ENCODE data around the gene MSI2.

Gene MSI2

DNA sequence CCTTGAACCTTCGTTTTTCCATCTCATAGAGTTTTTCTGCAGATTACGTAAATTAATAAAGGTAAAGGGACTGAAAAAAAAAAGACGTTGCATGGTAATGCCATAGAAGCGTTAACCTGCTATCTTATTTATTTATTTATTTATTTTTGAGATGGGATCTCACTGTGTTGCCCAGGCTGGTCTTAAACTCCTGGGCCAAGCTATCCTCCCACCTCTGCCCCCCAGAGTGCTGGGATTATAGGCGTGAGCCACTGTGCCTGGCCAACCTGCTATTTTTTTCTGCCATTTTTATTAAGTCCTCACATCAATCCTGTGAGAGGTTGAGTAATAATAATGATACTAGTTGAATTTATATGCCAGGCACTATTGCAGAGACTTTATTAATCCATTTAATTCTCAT, 7.9 kb downstream of the MSI2 start:
- H3K36me3 Mint-ChIP-seq (ENCODE audit: insufficient read depth), result peaks cover 29% of the 10 kb centered on the region
- ATAC-seq (replicated peaks; ENCODE audit: extremely low read depth, poor library complexity, severe bottlenecking) (no peak), DNase-seq (ENCODE audit: low spot score in 2 of 2) (no peak)
- no peaks in the 10 kb centered on the region for H3K27me3 Mint-ChIP-seq
- H3K9me3 Mint-ChIP-seq, result no peaks in the 10 kb centered on the region
- peak overlapping the region; percentile 8 for H3K4me3 Mint-ChIP-seq
- peaks cover 63% of the 10 kb centered on the region for H3K4me1 Mint-ChIP-seq
- no peak overlapping the region for H3K27ac Mint-ChIP-seq (ENCODE audit: low read depth)

DNA sequence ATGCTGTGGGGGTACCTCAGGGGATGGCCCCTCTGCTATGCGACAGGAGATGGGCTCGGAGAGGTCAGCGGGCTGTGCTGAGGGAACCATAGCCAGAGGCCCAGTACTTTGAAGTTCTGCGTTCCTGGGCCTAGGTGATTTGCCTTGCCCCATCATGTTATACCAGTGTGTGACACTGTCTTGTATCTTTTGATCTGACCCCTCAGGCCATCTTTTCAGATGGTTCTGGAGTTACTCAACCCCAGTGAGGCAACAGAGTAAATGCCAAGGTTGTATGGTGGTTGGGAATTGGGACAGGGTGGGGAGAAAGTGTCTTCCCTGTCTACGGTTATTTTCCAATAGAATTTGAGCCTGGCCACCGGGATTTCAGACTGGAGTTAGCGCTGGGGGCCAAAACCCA, 8.5 kb downstream of the MSI2 start:
- H3K9me3 Mint-ChIP-seq, result no peaks in the 10 kb centered on the region
- no peaks in the 10 kb centered on the region for H3K27me3 Mint-ChIP-seq
- H3K27ac Mint-ChIP-seq (ENCODE audit: low read depth), result no peak overlapping the region
- ATAC-seq (replicated peaks; ENCODE audit: extremely low read depth, poor library complexity, severe bottlenecking) (no peak), DNase-seq (ENCODE audit: low spot score in 2 of 2) (no peak)
- H3K4me1 Mint-ChIP-seq, result peaks cover 63% of the 10 kb centered on the region
- H3K4me3 Mint-ChIP-seq, result no peak overlapping the region
- peaks cover 29% of the 10 kb centered on the region for H3K36me3 Mint-ChIP-seq (ENCODE audit: insufficient read depth)

DNA sequence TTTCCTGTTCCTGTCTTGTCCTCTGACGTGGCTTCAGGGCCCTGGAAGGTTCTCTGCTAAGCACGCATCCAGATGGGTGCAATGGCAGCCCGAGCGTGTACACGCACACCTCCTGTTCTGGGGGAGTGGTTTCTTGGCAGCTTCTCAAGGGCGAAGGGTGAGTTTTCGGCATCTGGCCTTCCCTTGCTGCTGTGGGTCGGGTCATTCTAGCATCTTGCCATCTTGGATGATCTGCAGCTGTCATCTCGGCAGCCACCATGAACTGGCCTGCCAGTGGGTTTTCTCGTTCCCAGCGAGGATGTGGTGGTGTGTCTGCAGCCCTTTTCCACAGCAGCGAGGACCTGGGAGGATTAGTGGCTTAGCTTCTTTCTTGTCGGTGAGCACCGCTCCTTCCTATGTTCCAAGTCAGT, 10.6 kb downstream of the MSI2 start:
- no peak for ATAC-seq (replicated peaks; ENCODE audit: extremely low read depth, poor library complexity, severe bottlenecking)
- peaks cover 24% of the 10 kb centered on the region for H3K36me3 Mint-ChIP-seq (ENCODE audit: insufficient read depth)
- H3K27ac Mint-ChIP-seq (ENCODE audit: low read depth), result no peak overlapping the region
- H3K4me1 Mint-ChIP-seq, result peaks cover 66% of the 10 kb centered on the region
- no peak overlapping the region for H3K4me3 Mint-ChIP-seq
- no peaks in the 10 kb centered on the region for H3K27me3 Mint-ChIP-seq
- H3K9me3 Mint-ChIP-seq, result no peaks in the 10 kb centered on the region
- DNase-seq (ENCODE audit: low spot score in 2 of 2), result no peak

DNA sequence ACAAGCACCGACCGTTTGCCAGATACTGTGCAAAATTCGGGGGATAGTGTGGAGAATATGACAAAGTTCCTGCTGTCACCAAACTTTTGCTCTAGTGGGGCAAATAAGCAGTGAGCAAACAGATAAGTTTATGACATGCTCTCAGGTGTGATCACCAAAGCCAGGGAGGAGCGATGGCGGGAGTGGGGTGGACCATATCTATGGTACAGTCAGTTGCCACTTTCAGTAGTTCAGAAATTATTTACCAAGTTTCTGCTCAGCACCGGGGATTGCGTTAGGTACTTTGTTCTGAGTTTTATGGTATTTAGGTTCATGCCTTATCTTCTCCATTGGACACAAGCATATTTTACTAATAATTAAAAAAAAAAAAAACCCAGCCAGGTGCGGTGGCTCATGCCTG, 11.9 kb downstream of the MSI2 start:
- DNase-seq (ENCODE audit: low spot score in 2 of 2) (no peak), ATAC-seq (replicated peaks; ENCODE audit: extremely low read depth, poor library complexity, severe bottlenecking) (no peak)
- Mint-ChIP-seq H3K9me3 (no peaks in the 10 kb centered on the region), H3K27me3 (no peaks in the 10 kb centered on the region), H3K4me3 (no peak overlapping the region), H3K27ac (ENCODE audit: low read depth) (no peak overlapping the region), H3K4me1 (peaks cover 60% of the 10 kb centered on the region), H3K36me3 (ENCODE audit: insufficient read depth) (peaks cover 22% of the 10 kb centered on the region)

DNA sequence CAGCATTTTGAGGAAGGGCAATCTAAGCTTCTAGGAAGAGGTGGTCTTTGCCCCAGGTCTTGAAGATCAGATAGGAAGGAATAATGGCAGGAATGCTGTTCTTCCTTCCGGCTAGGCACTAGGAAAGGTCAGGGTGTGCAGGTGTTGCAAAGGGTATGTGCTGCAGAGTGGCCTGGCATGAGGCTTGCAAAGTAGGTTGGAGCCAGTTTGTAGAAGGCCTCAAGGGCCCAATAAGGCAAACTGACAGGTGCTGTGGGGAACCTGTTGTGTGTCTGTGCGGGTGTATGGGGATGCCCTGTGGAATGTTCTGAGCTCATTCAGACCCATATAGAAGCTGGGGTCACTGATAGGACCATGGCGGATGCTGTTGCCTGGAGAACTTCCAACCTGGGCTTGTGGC, 12.7 kb downstream of the MSI2 start:
- Mint-ChIP-seq H3K4me3 (no peak overlapping the region), H3K36me3 (ENCODE audit: insufficient read depth) (peaks cover 14% of the 10 kb centered on the region), H3K4me1 (peaks cover 52% of the 10 kb centered on the region), H3K27ac (ENCODE audit: low read depth) (no peak overlapping the region), H3K27me3 (no peaks in the 10 kb centered on the region), H3K9me3 (no peaks in the 10 kb centered on the region)
- ATAC-seq (replicated peaks; ENCODE audit: extremely low read depth, poor library complexity, severe bottlenecking) (no peak), DNase-seq (ENCODE audit: low spot score in 2 of 2) (no peak)

DNA sequence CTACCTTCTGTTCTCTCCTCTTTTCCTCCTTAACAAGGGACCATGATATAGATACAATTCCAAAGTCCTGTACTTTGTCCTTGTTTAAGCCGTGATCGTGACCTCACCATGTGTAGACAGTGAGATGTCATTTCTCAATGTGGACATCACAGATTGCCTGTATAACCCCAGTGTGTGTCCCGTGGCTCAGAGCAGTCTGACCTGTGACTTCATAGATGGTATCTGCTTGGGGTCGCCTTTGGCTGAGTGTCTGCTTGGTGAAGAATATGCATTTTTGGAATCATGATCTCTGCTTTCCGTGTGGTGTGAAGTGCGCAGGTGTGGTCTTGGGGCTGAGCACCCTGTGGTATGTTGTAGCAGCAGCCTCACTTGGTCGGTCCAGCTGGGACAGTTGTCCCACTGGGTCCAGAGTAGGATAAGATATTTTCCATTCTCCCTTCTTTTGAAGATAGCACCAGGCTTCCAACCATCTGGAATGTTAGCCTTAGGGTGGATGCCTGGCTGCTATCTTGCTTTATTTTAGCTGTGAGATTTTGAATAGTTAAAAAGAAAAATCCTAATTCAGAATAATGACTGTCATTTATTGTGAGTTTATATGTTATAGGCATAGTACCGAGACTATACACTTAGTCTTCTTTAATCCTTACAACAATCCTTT, 13.4 kb downstream of the MSI2 start:
- no peak overlapping the region for H3K27ac Mint-ChIP-seq (ENCODE audit: low read depth)
- ATAC-seq (replicated peaks; ENCODE audit: extremely low read depth, poor library complexity, severe bottlenecking), result no peak
- H3K27me3 Mint-ChIP-seq, result no peaks in the 10 kb centered on the region
- H3K4me3 Mint-ChIP-seq, result no peak overlapping the region
- peaks cover 55% of the 10 kb centered on the region for H3K4me1 Mint-ChIP-seq
- DNase-seq (ENCODE audit: low spot score in 2 of 2), result no peak
- peaks cover 13% of the 10 kb centered on the region for H3K36me3 Mint-ChIP-seq (ENCODE audit: insufficient read depth)
- H3K9me3 Mint-ChIP-seq, result no peaks in the 10 kb centered on the region

DNA sequence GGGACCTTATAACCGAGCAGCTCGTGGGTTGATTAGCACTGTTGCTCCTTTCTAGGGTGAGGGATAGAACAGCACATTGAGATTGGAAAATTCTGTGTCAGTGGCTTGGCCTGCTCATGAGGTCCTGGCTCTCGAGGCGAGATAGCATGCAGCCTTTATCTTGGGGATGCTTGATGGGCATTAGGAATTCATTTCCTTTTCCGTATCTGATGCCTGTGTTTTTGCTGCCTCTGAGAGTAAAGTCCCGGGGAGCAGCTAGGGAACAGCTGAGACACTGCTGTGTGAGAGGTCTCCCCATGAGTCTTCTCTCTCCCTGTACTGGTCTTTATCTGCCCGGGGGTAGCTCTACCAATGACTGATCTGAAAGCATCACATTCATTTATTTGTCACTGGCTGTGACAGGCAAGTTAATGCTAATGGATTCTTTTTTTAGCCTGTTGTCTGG, 14.5 kb downstream of the MSI2 start:
- H3K9me3 Mint-ChIP-seq, result no peaks in the 10 kb centered on the region
- no peak overlapping the region for H3K4me3 Mint-ChIP-seq
- no peaks in the 10 kb centered on the region for H3K27me3 Mint-ChIP-seq
- H3K36me3 Mint-ChIP-seq (ENCODE audit: insufficient read depth), result peaks cover 12% of the 10 kb centered on the region
- ATAC-seq (replicated peaks; ENCODE audit: extremely low read depth, poor library complexity, severe bottlenecking) (no peak), DNase-seq (ENCODE audit: low spot score in 2 of 2) (no peak)
- peaks cover 61% of the 10 kb centered on the region for H3K4me1 Mint-ChIP-seq
- peak overlapping the region; percentile 25 for H3K27ac Mint-ChIP-seq (ENCODE audit: low read depth)

DNA sequence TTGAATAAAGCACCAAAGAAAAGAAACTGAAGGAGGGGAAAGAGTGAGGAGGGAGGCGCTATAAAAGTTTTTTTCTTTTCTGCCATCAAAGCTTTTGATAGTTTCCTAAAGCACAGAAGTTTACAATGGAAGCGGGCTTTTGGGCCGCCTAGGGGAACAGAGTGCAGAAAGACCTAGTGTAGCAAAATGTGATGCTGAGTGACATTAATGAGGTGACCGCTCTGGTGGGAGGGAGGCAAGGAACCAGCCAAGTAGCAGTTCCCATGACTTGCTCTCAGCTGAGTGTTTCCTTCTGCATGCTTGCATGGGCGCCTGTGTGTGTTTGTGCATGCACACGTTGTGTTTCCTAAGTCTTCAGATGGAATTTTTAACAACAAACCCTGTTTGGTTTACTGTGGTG, 15.5 kb downstream of the MSI2 start:
- DNase-seq (ENCODE audit: low spot score in 2 of 2) (no peak), ATAC-seq (replicated peaks; ENCODE audit: extremely low read depth, poor library complexity, severe bottlenecking) (no peak)
- Mint-ChIP-seq H3K36me3 (ENCODE audit: insufficient read depth) (peaks cover 14% of the 10 kb centered on the region), H3K27me3 (no peaks in the 10 kb centered on the region), H3K4me1 (peaks cover 65% of the 10 kb centered on the region), H3K9me3 (no peaks in the 10 kb centered on the region), H3K4me3 (no peak overlapping the region), H3K27ac (ENCODE audit: low read depth) (no peak overlapping the region)

DNA sequence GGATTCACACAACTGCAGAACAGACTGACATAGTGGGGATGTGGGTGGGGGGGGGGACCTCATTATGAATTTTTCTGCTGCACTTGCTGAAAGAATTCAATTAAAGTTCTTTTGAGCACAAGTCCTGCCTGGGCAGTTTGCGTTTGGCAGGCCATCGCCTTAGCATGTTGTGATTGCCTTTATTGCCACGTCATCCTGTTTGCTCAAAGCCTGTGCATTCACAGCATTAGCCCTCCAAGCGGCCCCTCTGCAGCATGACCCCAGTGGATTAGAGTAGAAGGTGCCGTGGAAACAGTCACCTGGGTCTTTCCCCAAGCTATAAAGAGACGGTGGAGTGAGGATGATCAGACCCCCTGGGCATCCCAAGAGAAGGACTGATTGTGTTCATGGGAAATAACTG, 17.2 kb downstream of the MSI2 start:
- Mint-ChIP-seq H3K9me3 (no peaks in the 10 kb centered on the region), H3K27me3 (no peaks in the 10 kb centered on the region), H3K4me3 (no peak overlapping the region), H3K27ac (ENCODE audit: low read depth) (no peak overlapping the region), H3K36me3 (ENCODE audit: insufficient read depth) (peaks cover 11% of the 10 kb centered on the region), H3K4me1 (peaks cover 51% of the 10 kb centered on the region)
- DNase-seq (ENCODE audit: low spot score in 2 of 2) (no peak), ATAC-seq (replicated peaks; ENCODE audit: extremely low read depth, poor library complexity, severe bottlenecking) (no peak)

DNA sequence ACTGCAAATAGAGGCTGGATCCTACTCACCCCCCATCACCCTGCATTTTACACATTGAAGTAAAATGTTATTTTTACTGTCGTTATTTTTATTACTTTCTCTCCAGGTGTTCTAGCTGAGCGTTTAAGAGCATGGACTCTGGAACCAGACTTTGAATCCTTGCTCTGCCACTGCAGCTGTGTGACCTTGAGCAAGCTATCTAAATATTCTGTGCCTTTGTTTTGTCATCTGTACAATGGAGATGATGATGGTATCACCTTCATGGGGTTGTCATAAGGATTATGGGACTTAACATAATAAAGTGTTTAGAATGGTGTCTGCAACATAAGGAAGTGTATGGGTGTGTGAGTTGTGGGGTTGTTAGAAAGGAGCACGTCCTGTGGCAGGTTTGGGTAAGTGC, 17.8 kb downstream of the MSI2 start:
- ATAC-seq (replicated peaks; ENCODE audit: extremely low read depth, poor library complexity, severe bottlenecking) (no peak), DNase-seq (ENCODE audit: low spot score in 2 of 2) (no peak)
- no peak overlapping the region for H3K4me3 Mint-ChIP-seq
- H3K4me1 Mint-ChIP-seq, result peaks cover 51% of the 10 kb centered on the region
- no peak overlapping the region for H3K27ac Mint-ChIP-seq (ENCODE audit: low read depth)
- H3K9me3 Mint-ChIP-seq, result no peaks in the 10 kb centered on the region
- no peaks in the 10 kb centered on the region for H3K27me3 Mint-ChIP-seq
- peaks cover 11% of the 10 kb centered on the region for H3K36me3 Mint-ChIP-seq (ENCODE audit: insufficient read depth)

DNA sequence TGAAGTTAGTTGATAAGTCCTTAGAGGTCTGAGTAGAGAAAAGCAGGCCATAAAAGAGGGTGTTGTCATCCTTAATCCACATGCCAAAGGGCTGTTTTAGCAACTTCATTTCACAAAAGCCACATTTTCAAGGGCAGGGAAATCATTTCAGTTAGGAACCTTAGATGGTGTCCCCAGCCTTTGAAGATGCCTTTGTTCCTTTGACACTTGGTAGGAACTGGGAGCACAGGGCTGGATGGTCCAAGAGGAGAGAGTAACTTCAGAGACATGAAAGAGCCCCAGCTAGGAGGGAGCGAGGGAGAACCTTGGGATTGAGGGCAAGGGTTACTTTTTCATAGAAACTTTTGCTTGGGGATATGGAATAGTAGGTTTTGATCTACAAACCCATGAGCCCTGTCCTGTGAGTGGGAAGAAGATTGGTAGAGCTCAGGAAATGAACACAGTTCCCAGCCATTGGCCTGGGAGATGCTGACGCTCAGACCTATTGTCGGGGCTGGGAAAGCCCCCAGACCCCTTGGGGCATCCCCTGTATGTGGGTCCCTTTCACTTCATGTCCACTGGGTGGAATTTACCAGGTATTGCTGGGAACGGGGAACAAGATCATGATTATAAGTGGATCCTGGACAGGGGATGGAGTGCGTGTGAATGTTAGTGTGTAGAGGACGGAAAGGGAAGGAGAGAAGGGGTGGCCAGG, 18.9 kb downstream of the MSI2 start:
- Mint-ChIP-seq H3K4me1 (peaks cover 50% of the 10 kb centered on the region), H3K4me3 (no peak overlapping the region), H3K36me3 (ENCODE audit: insufficient read depth) (peaks cover 10% of the 10 kb centered on the region), H3K27ac (ENCODE audit: low read depth) (no peak overlapping the region), H3K9me3 (no peaks in the 10 kb centered on the region), H3K27me3 (no peaks in the 10 kb centered on the region)
- ATAC-seq (replicated peaks; ENCODE audit: extremely low read depth, poor library complexity, severe bottlenecking), result no peak
- no peak for DNase-seq (ENCODE audit: low spot score in 2 of 2)

DNA sequence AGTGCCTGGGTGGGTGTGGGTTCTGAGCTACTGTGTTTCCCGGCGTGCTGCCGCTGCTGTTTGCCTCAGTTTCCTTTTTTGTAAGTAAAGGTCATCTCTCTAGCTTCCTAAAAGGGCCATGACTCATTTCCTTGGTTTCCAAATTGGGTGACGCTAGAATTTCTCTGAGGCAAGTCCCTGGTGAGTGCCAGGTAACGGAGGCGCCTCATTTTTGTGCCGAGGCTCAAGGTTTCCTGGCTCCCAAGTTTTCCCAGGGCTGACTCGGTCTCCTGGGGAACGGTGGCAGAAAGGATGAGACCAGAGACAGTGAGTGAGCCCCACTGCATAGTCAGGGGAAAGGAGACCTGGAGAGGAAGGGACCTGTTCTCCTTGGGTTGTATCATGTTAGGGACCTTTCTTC, 20.3 kb downstream of the MSI2 start:
- Mint-ChIP-seq H3K27me3 (no peaks in the 10 kb centered on the region), H3K4me3 (no peak overlapping the region), H3K27ac (ENCODE audit: low read depth) (no peak overlapping the region), H3K4me1 (peaks cover 51% of the 10 kb centered on the region), H3K36me3 (ENCODE audit: insufficient read depth) (peaks cover 8% of the 10 kb centered on the region), H3K9me3 (no peaks in the 10 kb centered on the region)
- DNase-seq (ENCODE audit: low spot score in 2 of 2) (no peak), ATAC-seq (replicated peaks; ENCODE audit: extremely low read depth, poor library complexity, severe bottlenecking) (no peak)

DNA sequence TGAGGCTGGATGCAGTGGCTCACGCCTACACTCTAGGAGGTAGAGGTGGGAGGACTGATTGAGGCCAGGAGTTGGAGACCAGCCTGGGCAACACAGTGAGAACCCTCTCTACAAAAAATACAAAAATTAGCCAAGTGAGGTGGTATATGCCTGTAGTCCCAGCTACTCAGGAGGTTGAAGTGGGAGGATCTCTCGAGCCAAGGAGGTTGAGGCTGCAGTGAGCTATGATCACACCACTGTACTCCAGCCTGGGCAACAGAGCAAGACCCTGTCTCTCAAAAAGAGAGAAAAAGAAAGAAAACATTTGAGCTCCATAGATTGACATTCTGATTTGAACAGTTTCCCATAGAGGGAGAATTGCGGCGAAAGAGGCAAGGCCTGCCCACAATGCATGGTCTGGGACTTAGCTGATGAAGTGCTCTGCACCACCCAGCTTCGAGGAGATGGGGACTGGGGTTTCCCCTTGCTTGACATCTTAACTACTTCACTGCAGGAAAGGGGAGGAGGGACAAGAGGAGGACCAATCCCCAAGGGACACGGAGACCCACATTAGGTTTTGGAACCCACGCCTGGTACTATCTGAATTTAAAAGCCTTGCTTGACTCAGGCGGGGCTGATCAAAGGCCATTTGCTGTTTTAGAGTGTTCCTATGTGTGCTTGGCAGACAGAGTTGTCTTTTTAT, 21.7 kb downstream of the MSI2 start:
- no peaks in the 10 kb centered on the region for H3K9me3 Mint-ChIP-seq
- H3K36me3 Mint-ChIP-seq (ENCODE audit: insufficient read depth), result peaks cover 4% of the 10 kb centered on the region
- no peak overlapping the region for H3K27ac Mint-ChIP-seq (ENCODE audit: low read depth)
- no peak for ATAC-seq (replicated peaks; ENCODE audit: extremely low read depth, poor library complexity, severe bottlenecking)
- H3K4me3 Mint-ChIP-seq, result no peak overlapping the region
- DNase-seq (ENCODE audit: low spot score in 2 of 2), result no peak
- H3K4me1 Mint-ChIP-seq, result peaks cover 53% of the 10 kb centered on the region
- no peaks in the 10 kb centered on the region for H3K27me3 Mint-ChIP-seq

Data from central memory CD8-positive, alpha-beta T cell (primary cell).